ENCODE results near the gene CD22.

Gene CD22

DNA sequence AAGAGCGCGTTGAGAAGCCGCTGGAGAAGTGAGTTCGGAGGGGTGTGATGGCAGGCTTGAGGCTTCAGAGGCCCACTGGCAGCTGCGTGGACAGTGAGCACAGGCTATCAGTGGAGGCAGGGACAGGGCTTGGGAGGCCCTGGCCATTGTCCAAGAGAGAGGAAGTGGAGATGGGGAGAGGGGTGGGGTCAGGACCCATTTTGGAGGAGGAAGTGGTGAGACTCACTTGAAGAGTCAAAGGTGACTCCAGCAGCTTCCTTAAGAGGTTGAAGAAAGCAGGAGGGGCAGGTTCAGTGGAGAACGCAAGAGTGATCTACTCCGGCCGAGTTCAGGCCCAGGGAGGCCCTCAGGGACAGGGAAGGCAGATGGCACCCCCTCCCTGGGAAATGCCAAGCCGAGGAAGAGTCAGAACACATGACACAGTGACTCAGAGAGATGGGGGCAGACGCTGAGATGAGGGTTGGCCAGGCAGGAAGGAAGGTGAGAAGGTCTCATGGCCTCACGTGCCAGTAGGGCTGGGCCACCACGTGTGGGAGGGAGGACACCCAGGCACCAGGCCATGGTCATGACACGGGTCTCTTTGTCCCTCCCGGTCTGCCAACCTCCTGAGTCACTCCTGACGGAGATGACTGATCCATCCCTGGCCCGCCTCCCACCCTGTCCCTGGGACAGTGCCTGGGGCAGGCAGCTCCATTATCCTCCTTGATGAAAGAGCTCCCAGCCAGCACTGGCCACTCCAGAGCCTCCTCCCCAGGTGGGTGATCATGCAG, 10.1 kb upstream of the CD22 start:
- no peak for TF ChIP-seq EZH2phosphoT487 (IDR thresholded peaks at IDR 0.05; ENCODE audit: low read length)
- TF ChIP-seq EZH2 (optimal IDR thresholded peaks at IDR 0.05; ENCODE audit: low read depth, low read length), result no peak
- TF ChIP-seq, protein P1, sequence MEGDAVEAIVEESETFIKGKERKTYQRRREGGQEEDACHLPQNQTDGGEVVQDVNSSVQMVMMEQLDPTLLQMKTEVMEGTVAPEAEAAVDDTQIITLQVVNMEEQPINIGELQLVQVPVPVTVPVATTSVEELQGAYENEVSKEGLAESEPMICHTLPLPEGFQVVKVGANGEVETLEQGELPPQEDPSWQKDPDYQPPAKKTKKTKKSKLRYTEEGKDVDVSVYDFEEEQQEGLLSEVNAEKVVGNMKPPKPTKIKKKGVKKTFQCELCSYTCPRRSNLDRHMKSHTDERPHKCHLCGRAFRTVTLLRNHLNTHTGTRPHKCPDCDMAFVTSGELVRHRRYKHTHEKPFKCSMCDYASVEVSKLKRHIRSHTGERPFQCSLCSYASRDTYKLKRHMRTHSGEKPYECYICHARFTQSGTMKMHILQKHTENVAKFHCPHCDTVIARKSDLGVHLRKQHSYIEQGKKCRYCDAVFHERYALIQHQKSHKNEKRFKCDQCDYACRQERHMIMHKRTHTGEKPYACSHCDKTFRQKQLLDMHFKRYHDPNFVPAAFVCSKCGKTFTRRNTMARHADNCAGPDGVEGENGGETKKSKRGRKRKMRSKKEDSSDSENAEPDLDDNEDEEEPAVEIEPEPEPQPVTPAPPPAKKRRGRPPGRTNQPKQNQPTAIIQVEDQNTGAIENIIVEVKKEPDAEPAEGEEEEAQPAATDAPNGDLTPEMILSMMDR (IDR thresholded peaks at IDR 0.05; ENCODE audit: low read length), result no peak
- Histone ChIP-seq H3K4me3 (ENCODE audit: low read length) (no peak overlapping the region), H3K9ac (ENCODE audit: low read length) (no peak overlapping the region), H2AFZ (ENCODE audit: low read length) (no peak overlapping the region), H3K36me3 (replicated peaks; ENCODE audit: insufficient read depth, low read length) (no peaks in the 10 kb centered on the region), H4K20me1 (ENCODE audit: insufficient read depth, low read length) (no peaks in the 10 kb centered on the region), H3K79me2 (ENCODE audit: low read length) (no peaks in the 10 kb centered on the region), H3K27me3 (replicated peaks; ENCODE audit: insufficient read depth, low read length) (peaks cover 57% of the 10 kb centered on the region), H3K4me2 (ENCODE audit: low read depth, low read length) (no peak overlapping the region), H3F3A (ENCODE audit: insufficient read depth, low read length) (no peaks in the 10 kb centered on the region), H3K27ac (ENCODE audit: low read length) (no peak overlapping the region), H3K9me2 (replicated peaks; ENCODE audit: insufficient read depth, low read length) (no peaks in the 10 kb centered on the region), H3K9me3 (replicated peaks; ENCODE audit: insufficient read depth, low read length) (no peaks in the 10 kb centered on the region), H3K4me1 (ENCODE audit: low read length) (no peaks in the 10 kb centered on the region)
- DNase-seq, result no peak

DNA sequence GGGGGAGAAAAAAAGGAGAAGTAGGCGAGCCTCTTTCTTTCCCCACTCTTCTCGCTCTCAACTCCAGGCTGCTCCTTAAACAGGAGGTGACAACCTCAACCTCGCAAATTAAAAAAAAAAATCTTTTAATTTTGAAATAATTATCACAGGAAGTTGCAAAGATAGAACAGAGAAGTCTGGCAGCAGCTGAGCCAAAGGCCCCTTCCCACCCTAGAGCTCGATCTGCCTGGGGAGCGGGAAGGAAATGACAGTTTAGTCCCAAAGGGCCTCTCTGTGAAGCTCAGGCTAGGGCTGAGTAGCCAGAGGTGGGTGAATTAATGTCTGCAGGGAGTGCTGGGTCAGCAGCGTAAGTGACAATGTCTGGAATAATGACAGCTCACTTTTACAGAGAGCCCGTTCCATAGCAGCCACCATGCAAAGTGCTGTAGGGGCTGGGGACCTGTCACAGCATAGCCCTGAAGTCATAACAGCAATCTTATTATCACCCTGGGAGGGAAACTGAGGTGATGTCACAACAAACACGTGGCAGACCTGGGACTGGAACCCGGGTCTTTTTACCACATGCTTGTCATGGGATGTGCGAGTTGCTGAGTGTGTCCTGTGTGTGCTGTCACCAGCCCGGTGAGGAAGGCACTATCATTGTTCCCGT, 8.8 kb upstream of the CD22 start:
- TF ChIP-seq EZH2 (optimal IDR thresholded peaks at IDR 0.05; ENCODE audit: low read depth, low read length) (no peak), EZH2phosphoT487 (IDR thresholded peaks at IDR 0.05; ENCODE audit: low read length) (no peak)
- TF ChIP-seq, protein P1 (IDR thresholded peaks at IDR 0.05; ENCODE audit: low read length), result no peak
- H3K9ac ChIP-seq (ENCODE audit: low read length), result no peak overlapping the region
- no peak overlapping the region for H3K4me3 ChIP-seq (ENCODE audit: low read length)
- H4K20me1 ChIP-seq (ENCODE audit: insufficient read depth, low read length), result no peaks in the 10 kb centered on the region
- H3F3A ChIP-seq (ENCODE audit: insufficient read depth, low read length), result no peaks in the 10 kb centered on the region
- no peaks in the 10 kb centered on the region for H3K9me2 ChIP-seq (replicated peaks; ENCODE audit: insufficient read depth, low read length)
- H3K36me3 ChIP-seq (replicated peaks; ENCODE audit: insufficient read depth, low read length), result no peaks in the 10 kb centered on the region
- no peaks in the 10 kb centered on the region for H3K79me2 ChIP-seq (ENCODE audit: low read length)
- no peak overlapping the region for H3K27ac ChIP-seq (ENCODE audit: low read length)
- H3K4me1 ChIP-seq (ENCODE audit: low read length), result no peaks in the 10 kb centered on the region
- H3K9me3 ChIP-seq (replicated peaks; ENCODE audit: insufficient read depth, low read length), result no peaks in the 10 kb centered on the region
- H2AFZ ChIP-seq (ENCODE audit: low read length), result no peak overlapping the region
- no peak for DNase-seq
- peaks cover 55% of the 10 kb centered on the region for H3K27me3 ChIP-seq (replicated peaks; ENCODE audit: insufficient read depth, low read length)
- no peak overlapping the region for H3K4me2 ChIP-seq (ENCODE audit: low read depth, low read length)

DNA sequence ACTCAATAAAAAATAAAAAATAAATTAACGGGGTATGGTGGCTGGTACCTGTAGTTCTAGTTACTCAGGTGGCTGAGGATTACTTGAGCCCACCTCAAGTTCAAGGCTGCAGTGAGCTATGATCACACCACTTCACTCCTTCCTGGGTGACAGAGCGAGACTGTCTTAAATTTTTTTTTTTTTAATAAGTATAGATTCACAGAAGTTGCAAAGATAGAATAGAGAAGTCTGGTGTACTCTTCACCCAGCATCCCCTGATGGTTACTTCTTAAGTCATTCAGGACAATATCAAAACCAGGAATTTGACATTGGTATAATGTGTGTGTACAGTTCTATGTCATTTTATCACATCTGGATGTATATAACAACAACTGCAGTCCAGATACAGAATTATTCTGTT, 7.7 kb upstream of the CD22 start:
- Histone ChIP-seq H3K9ac (ENCODE audit: low read length) (no peak overlapping the region), H3K79me2 (ENCODE audit: low read length) (no peaks in the 10 kb centered on the region), H3K9me2 (replicated peaks; ENCODE audit: insufficient read depth, low read length) (no peaks in the 10 kb centered on the region), H3K4me3 (ENCODE audit: low read length) (no peak overlapping the region), H3K36me3 (replicated peaks; ENCODE audit: insufficient read depth, low read length) (no peaks in the 10 kb centered on the region), H3K9me3 (replicated peaks; ENCODE audit: insufficient read depth, low read length) (no peaks in the 10 kb centered on the region), H3F3A (ENCODE audit: insufficient read depth, low read length) (no peaks in the 10 kb centered on the region), H3K4me1 (ENCODE audit: low read length) (no peaks in the 10 kb centered on the region), H4K20me1 (ENCODE audit: insufficient read depth, low read length) (no peaks in the 10 kb centered on the region), H2AFZ (ENCODE audit: low read length) (no peak overlapping the region), H3K4me2 (ENCODE audit: low read depth, low read length) (no peak overlapping the region), H3K27ac (ENCODE audit: low read length) (no peak overlapping the region), H3K27me3 (replicated peaks; ENCODE audit: insufficient read depth, low read length) (peaks cover 66% of the 10 kb centered on the region)
- no peak for TF ChIP-seq EZH2 (optimal IDR thresholded peaks at IDR 0.05; ENCODE audit: low read depth, low read length)
- TF ChIP-seq, protein P1 (IDR thresholded peaks at IDR 0.05; ENCODE audit: low read length), result no peak
- no peak for TF ChIP-seq EZH2phosphoT487 (IDR thresholded peaks at IDR 0.05; ENCODE audit: low read length)
- DNase-seq, result no peak
